Ectodermal cell (in vitro differentiated cells): ENCODE measurements around the gene CCDC32.
A peak's percentile ranks its signal among the peaks of the same experiment; 100 is the strongest.

ENCODE experiments used
- H3K27ac ChIP-seq: 2 replicates; pipeline ENCODE4 v1.7.0; 2013; ENCODE audit warnings: mild to moderate bottlenecking, low read depth, low read length; ENCODE audit not compliant: insufficient read depth, poor library complexity, severe bottlenecking
- H3K27me3 ChIP-seq: 2 replicates; pipeline ENCODE4 v1.7.0; 2013; ENCODE audit warnings: mild to moderate bottlenecking, low read length; ENCODE audit not compliant: insufficient read depth, control insufficient read depth, poor library complexity, severe bottlenecking
- H3K36me3 ChIP-seq: one replicate; pipeline ENCODE4 v1.7.0; 2013; ENCODE audit warnings: low read length; ENCODE audit not compliant: control insufficient read depth, insufficient read depth
- H3K4me1 ChIP-seq: one replicate; pipeline ENCODE4 v1.7.0; 2013; ENCODE audit warnings: low read length; ENCODE audit not compliant: control insufficient read depth, insufficient read depth
- H3K4me3 ChIP-seq: 2 replicates; pipeline ENCODE4 v1.7.0; 2013; ENCODE audit warnings: low read depth, low read length, control low read depth; ENCODE audit not compliant: insufficient read depth
- H3K9me3 ChIP-seq: 2 replicates; pipeline ENCODE4 v1.7.0; 2013; ENCODE audit warnings: mild to moderate bottlenecking, low read length, moderate library complexity; ENCODE audit not compliant: control insufficient read depth
- WGBS, 2 experiments: methylation state at CpG; one replicate each; pipeline ENCODE4 v1.1.7; 2013; ENCODE audit warnings: missing lambda C conversion rate in 2 of 2; 5-methylcytosine and 5-hydroxymethylcytosine counted together

CCDC32 gene

DNA sequence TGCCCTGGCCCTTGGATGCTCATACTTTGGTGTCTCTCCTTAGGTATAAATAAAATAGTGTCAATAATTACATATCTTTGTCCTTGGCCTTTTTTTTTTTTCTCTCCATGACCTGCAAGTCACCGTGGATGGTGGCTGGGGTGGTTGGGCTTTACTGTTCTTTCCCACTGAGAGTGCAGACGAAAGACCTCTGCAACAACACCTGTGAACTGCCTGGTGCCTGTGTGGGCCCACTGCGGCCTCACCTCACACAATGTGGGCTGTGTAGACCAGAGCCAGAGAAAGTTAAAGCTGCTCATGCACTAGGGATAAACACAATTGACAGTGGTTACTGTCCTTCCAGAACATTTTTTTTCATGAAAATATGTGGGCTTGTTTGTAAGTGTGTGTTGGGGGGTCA is 39.0 kb downstream of the CCDC32 start:
- H3K27ac ChIP-seq: no peak overlapping the region
- H3K4me1 ChIP-seq: no peaks in the 10 kb centered on the region
- no peaks in the 10 kb centered on the region for H3K9me3 ChIP-seq
- H3K36me3 ChIP-seq: no peaks in the 10 kb centered on the region
- WGBS, 2 experiments: 92 to 93% methylated on average over 3 of the region's 3 CpGs
- no peaks in the 10 kb centered on the region for H3K27me3 ChIP-seq
- H3K4me3 ChIP-seq: no peak overlapping the region

DNA sequence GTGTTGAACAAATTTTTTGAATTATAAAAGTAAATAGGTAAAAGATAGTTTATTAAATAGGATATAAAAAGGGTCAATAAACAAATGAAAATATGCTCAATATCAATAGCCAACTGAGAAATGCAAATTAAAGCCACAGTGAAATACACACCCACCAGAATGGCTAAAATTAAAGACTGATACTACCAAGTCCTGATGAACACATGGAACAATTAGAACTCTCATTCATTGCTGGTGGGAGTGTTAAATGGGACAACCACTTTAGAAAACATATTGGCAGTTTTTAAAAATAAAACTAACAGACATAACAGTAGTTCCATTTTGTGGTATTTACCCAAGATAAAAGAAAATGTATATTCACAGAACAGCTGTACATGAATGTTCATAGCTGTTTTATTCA is 41.2 kb downstream of the CCDC32 start:
- no peaks in the 10 kb centered on the region for H3K36me3 ChIP-seq
- H3K4me1 ChIP-seq: no peaks in the 10 kb centered on the region
- H3K27ac ChIP-seq: no peak overlapping the region
- no peaks in the 10 kb centered on the region for H3K27me3 ChIP-seq
- H3K4me3 ChIP-seq: no peak overlapping the region
- H3K9me3 ChIP-seq: no peaks in the 10 kb centered on the region

DNA sequence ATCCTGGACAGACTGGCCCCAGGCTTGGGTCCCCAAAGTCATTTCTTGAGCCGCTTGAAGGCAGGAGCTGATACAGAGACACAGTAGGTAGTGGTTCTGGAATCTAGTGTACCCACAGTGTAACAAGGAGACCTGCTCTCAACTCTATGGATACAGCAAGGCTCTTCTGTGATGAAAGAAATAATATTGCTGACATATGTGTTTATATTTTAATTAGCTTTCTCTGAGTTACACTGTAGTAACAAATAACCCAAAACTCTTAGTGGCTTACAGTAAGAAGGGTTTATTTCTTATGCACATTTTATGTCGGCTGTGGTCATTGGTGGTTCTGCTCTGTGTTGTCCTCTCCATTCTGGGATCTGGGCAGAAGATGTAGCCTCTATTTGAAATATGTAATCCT is 48.5 kb downstream of the CCDC32 start:
- Histone ChIP-seq H3K27ac (no peak overlapping the region), H3K27me3 (peaks cover 25% of the 10 kb centered on the region), H3K9me3 (no peaks in the 10 kb centered on the region), H3K36me3 (no peaks in the 10 kb centered on the region), H3K4me3 (no peak overlapping the region), H3K4me1 (no peaks in the 10 kb centered on the region)
- 85 to 95% methylated on average over 2 of the region's 2 CpGs for WGBS, 2 experiments

DNA sequence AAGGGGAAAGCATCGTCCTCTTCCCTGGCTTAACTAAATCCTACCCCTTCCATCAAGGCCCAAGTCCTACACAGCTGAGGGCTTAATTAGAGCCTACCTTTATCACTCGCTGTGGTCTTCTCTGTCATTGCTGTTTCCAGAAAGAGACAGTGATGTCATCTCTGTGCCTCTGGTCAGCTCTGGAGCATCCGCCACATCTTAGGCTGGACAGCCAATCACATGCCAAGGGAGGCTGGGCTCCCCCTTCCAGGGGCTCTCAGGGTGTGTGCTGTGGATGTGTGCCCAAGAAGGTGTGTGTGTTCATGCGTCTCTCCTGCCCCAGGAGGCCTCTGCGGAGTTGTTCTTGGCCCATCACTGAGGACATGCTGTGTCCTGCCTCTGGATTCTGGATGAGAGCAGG is 51.2 kb downstream of the CCDC32 start:
- Histone ChIP-seq H3K36me3 (no peaks in the 10 kb centered on the region), H3K27ac (no peak overlapping the region), H3K27me3 (peaks cover 47% of the 10 kb centered on the region), H3K4me1 (no peaks in the 10 kb centered on the region), H3K9me3 (no peaks in the 10 kb centered on the region), H3K4me3 (no peak overlapping the region)
- WGBS, 2 experiments: 89 to 95% methylated on average over 5 of the region's 5 CpGs

DNA sequence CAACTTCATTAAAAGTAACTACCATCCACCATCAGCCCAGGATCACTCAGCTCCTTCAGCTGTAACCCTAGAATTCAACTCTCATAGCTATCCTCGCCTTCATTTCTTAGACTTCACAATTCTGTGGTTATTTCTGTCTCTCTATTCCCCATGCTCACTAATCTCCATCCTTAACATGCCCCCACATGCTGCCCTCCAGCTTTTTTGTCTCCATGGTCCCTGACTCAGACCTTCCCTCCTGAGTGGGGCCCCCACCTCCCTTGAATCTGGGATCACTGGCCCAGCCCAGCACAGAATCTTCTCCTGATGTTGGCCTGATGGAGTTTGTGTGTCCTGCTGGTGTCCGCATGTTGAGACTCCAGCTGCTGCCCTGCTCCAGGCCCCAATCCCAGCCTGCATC is 52.4 kb downstream of the CCDC32 start:
- WGBS, 2 experiments: 94 to 97% methylated on average over 2 of the region's 2 CpGs
- H3K36me3 ChIP-seq: no peaks in the 10 kb centered on the region
- peaks cover 58% of the 10 kb centered on the region for H3K27me3 ChIP-seq
- no peak overlapping the region for H3K4me3 ChIP-seq
- H3K9me3 ChIP-seq: no peaks in the 10 kb centered on the region
- H3K27ac ChIP-seq: no peak overlapping the region
- H3K4me1 ChIP-seq: no peaks in the 10 kb centered on the region

DNA sequence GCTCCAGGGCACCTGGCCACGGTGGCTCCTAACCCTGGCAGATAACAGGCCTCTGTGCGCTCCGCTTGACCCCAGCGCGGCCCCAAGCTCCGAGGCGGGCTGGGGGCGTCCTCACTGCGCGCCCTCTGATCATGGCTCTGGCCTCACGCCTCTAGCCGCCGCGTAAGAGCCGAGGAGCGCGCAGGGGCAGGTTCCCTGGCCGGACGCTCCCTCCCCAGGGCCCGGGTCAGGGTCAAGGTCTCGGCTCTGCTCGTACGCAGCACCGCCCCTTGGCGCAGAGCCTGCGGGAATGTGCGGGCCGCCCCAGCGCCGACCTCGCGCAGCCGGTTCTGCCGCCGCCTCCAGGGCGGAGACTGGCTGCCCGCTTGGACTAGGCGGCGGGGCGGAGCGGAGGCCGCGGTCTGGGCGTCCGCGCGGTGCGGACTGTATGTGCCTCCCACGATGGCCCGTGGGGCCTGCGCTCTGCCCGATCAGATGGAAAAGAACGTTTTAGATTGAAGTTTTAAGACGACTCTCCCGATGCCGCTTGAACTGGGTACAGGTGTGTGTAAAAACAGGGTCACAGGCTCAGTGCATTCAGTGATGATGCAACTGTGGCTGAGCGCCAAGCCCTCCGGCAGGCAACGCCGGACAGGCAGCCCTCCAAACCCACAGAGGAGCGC is 53.2 kb downstream of the CCDC32 start:
- 6 to 7% methylated on average over 61 of the region's 61 CpGs for WGBS, 2 experiments
- Histone ChIP-seq H3K27me3 (peaks cover 67% of the 10 kb centered on the region), H3K4me1 (no peaks in the 10 kb centered on the region), H3K4me3 (peak overlapping the region; percentile 29), H3K36me3 (no peaks in the 10 kb centered on the region), H3K9me3 (no peaks in the 10 kb centered on the region), H3K27ac (no peak overlapping the region)

DNA sequence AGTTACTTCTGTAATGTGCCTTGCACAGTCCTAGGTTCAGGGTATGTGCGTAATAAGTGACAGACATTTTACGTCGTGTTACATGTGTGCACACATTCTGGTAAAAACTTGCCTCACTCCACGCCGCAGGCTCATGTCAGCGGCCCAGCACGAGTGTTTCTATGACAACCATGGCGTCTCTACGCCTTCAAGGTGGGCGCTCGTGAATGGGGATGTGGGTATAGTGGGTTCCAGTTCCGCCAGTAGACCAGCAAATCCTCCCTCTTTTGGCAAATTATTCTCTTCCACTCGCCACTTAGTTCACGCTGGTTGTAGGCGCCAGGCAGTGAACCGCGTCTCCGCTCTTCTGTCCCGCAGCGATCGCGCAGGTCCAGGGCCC is 53.8 kb downstream of the CCDC32 start:
- Histone ChIP-seq H3K27ac (no peak overlapping the region), H3K27me3 (peaks cover 71% of the 10 kb centered on the region), H3K36me3 (no peaks in the 10 kb centered on the region), H3K9me3 (no peaks in the 10 kb centered on the region), H3K4me1 (no peaks in the 10 kb centered on the region), H3K4me3 (peak overlapping the region; percentile 29)
- 46 to 48% methylated on average over 22 of the region's 22 CpGs for WGBS, 2 experiments

DNA sequence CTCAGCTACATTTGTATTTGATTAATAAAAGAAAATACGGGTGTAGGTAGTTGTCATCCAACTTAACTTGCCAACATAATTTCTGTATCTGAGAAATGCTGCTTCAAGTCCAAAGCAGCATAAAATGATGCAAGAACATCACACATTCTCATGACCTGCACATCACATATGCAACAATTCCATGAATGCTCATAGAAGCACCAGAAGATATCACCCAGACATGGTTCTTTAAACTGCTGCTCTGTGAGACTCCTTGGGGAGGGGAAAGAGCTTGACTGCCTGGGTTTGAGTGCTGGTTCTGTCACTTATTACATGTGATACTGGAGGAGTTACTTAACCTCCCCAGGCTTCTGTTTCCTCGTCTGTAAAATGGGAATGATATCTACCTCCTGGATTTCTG is 54.6 kb downstream of the CCDC32 start:
- H3K36me3 ChIP-seq: no peaks in the 10 kb centered on the region
- H3K4me1 ChIP-seq: no peaks in the 10 kb centered on the region
- no peak overlapping the region for H3K27ac ChIP-seq
- H3K27me3 ChIP-seq: peaks cover 71% of the 10 kb centered on the region
- H3K4me3 ChIP-seq: no peak overlapping the region
- H3K9me3 ChIP-seq: no peaks in the 10 kb centered on the region
- WGBS, 2 experiments: 88 to 90% methylated on average over 2 of the region's 2 CpGs

DNA sequence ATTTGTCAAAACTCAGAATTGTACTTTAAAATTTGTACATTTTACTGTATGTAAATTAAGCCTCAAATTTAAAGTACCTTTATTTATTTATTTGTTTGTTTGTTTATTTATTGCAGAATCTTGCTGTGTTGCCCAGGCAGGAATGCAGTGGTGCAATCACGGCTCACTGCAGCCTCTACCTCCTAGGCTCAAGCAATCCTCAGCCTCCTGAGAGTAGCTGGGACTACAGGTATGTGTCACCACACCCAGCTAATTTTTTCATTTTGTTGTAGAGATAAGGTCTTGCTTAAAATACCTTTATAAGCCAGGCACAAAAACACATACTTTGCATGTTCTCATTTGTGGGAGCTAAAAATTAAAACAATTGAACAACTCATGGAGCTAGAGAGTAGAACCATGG is 56.6 kb downstream of the CCDC32 start:
- no peaks in the 10 kb centered on the region for H3K36me3 ChIP-seq
- H3K27me3 ChIP-seq: peaks cover 65% of the 10 kb centered on the region
- H3K9me3 ChIP-seq: no peaks in the 10 kb centered on the region
- no peaks in the 10 kb centered on the region for H3K4me1 ChIP-seq
- no peak overlapping the region for H3K4me3 ChIP-seq
- 94 to 100% methylated on average over 1 of the region's 1 CpG for WGBS, 2 experiments
- H3K27ac ChIP-seq: no peak overlapping the region

DNA sequence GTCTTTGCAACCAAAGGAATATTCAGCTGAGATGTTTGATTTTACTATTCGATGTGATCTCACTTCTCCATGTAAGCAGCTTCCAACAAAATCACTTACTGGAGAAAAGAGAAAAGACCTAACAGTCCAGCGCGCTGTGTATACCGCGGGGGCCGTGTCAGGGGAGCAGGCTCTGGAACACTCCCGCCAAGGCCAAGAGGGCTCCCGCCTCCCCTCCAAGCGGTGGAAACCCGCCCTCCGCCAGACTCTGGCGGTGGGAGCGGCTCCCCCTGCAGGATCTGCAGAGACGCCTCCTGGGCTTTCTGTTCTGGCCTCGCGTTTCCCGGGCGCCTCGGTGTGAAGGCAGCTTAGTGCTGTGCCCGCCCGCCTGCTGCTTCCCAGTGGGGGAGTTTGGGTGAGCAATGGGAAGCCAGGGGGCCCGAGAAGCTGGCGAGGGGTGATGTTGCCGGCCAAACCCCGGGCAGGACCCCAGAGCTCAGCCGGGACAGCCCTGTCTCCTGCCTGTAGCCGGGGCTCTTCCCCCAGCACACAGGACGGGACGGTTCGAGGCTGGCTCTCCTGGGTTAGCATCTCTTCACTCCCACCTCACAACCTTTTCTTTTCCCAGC is 57.8 kb downstream of the CCDC32 start:
- Histone ChIP-seq H3K27me3 (peaks cover 54% of the 10 kb centered on the region), H3K36me3 (no peaks in the 10 kb centered on the region), H3K27ac (no peak overlapping the region), H3K9me3 (no peaks in the 10 kb centered on the region), H3K4me1 (no peaks in the 10 kb centered on the region), H3K4me3 (no peak overlapping the region)
- 6 to 7% methylated on average over 30 of the region's 30 CpGs for WGBS, 2 experiments
